ENCODE data around the gene CNOT10.
"Not testable (repeated sequence)": the region's sequence is repeated elsewhere in the genome, so short reads cannot be mapped to it uniquely, and the experiment has no call there.

CNOT10 gene

GRCh38 chr3:32708672-32709283 is 23.8 kb downstream of the CNOT10 start:
- no peak for TF ChIP-seq ZNF274 (IDR thresholded peaks at IDR 0.05; ENCODE audit: low read depth, low read length)
- no peak overlapping the region for H3K4me3 ChIP-seq (ENCODE audit: low read length)

- no peak overlapping the region for H3K4me3 ChIP-seq (ENCODE audit: low read length)
- no peak for TF ChIP-seq ZNF274 (IDR thresholded peaks at IDR 0.05; ENCODE audit: low read depth, low read length)
Observed at GRCh38 chr3:32709346-32709745, 24.4 kb downstream of the CNOT10 start.

- H3K4me3 ChIP-seq (ENCODE audit: low read length) = no peak overlapping the region
Observed at GRCh38 chr3:32712506-32713055, 27.6 kb downstream of the CNOT10 start.

GRCh38 chr3:32713181-32713580 is 28.2 kb downstream of the CNOT10 start:
- no peak overlapping the region for H3K4me3 ChIP-seq (ENCODE audit: low read length)
- no peak for TF ChIP-seq ZNF274 (IDR thresholded peaks at IDR 0.05; ENCODE audit: low read depth, low read length)

More at GRCh38 chr3:32712506-32713055, 27.6 kb downstream of the CNOT10 start:
- no peak for TF ChIP-seq ZNF274 (IDR thresholded peaks at IDR 0.05; ENCODE audit: low read depth, low read length)

GRCh38 chr3:32719335-32719734 is 34.3 kb downstream of the CNOT10 start:
- H3K4me3 ChIP-seq (ENCODE audit: low read length) = no peak overlapping the region
- TF ChIP-seq ZNF274 (IDR thresholded peaks at IDR 0.05; ENCODE audit: low read depth, low read length) = no peak

GRCh38 chr3:32719931-32720330 is 34.9 kb downstream of the CNOT10 start:
- no peak for TF ChIP-seq ZNF274 (IDR thresholded peaks at IDR 0.05; ENCODE audit: low read depth, low read length)
- H3K4me3 ChIP-seq (ENCODE audit: low read length) = no peak overlapping the region

GRCh38 chr3:32725721-32726120 is 40.7 kb downstream of the CNOT10 start:
- no peak for TF ChIP-seq ZNF274 (IDR thresholded peaks at IDR 0.05; ENCODE audit: low read depth, low read length)
- no peak overlapping the region for H3K4me3 ChIP-seq (ENCODE audit: low read length)

- no peak for TF ChIP-seq ZNF274 (IDR thresholded peaks at IDR 0.05; ENCODE audit: low read depth, low read length)
- no peak overlapping the region for H3K4me3 ChIP-seq (ENCODE audit: low read length)
Observed at GRCh38 chr3:32733631-32734229, 48.7 kb downstream of the CNOT10 start.

GRCh38 chr3:32734756-32735155 is 49.8 kb downstream of the CNOT10 start:
- no peak for TF ChIP-seq ZNF274 (IDR thresholded peaks at IDR 0.05; ENCODE audit: low read depth, low read length)
- H3K4me3 ChIP-seq (ENCODE audit: low read length) = no peak overlapping the region

GRCh38 chr3:32743470-32743869 is 58.5 kb downstream of the CNOT10 start:
- H3K4me3 ChIP-seq (ENCODE audit: low read length) = not testable (repeated sequence)

- TF ChIP-seq ZNF274 (IDR thresholded peaks at IDR 0.05; ENCODE audit: low read depth, low read length) = no peak
- H3K4me3 ChIP-seq (ENCODE audit: low read length) = no peak overlapping the region
Observed at GRCh38 chr3:32743934-32744333, 58.9 kb downstream of the CNOT10 start.

- TF ChIP-seq ZNF274 (IDR thresholded peaks at IDR 0.05; ENCODE audit: low read depth, low read length) = no peak
- H3K4me3 ChIP-seq (ENCODE audit: low read length) = no peak overlapping the region
Observed at GRCh38 chr3:32751377-32751776, 66.4 kb downstream of the CNOT10 start.

GRCh38 chr3:32755761-32756160 is 70.8 kb downstream of the CNOT10 start:
- H3K4me3 ChIP-seq (ENCODE audit: low read length) = no peak overlapping the region
- no peak for TF ChIP-seq ZNF274 (IDR thresholded peaks at IDR 0.05; ENCODE audit: low read depth, low read length)

- H3K4me3 ChIP-seq (ENCODE audit: low read length) = no peak overlapping the region
- TF ChIP-seq ZNF274 (IDR thresholded peaks at IDR 0.05; ENCODE audit: low read depth, low read length) = no peak
Observed at GRCh38 chr3:32757618-32758374, 72.8 kb downstream of the CNOT10 start.

- H3K4me3 ChIP-seq (ENCODE audit: low read length) = no peak overlapping the region
- no peak for TF ChIP-seq ZNF274 (IDR thresholded peaks at IDR 0.05; ENCODE audit: low read depth, low read length)
Observed at GRCh38 chr3:32758375-32758753, 73.4 kb downstream of the CNOT10 start.

Measured in GM08714 (cell line).